ENCODE data around the gene IFNA14.
"Not testable (repeated sequence)": the region's sequence is repeated elsewhere in the genome, so short reads cannot be mapped to it uniquely, and the experiment has no call there.

Gene IFNA14

DNA sequence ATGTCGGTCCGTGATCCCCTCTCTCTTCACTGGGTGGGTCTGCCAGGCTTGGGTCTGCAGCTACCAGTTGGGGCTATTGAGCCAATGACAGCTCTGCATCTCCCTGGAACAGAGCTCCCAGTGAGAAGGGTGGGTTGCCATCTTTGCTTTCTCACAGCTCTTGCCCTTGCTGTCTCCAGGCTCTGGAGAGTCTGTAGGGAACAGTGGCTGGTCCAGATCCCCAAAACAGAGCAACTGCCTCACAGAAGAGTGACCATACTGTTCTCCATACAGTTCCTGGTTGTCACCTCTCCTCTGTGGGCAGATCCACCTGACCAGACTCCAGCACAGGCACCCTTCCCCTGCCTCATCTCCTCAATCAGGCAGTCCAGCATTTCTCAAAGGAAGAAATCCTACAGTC lies 6.5 kb downstream of the IFNA14 start:
- TF ChIP-seq GLIS1 (tag by site-specific recombination; IDR thresholded peaks at IDR 0.05), result no peak
- no peak for TF ChIP-seq ZNF19 (tag by site-specific recombination; IDR thresholded peaks at IDR 0.05; ENCODE audit: low read depth)
- TF ChIP-seq HOXC10 (CRISPR knock-in tag; IDR thresholded peaks at IDR 0.05), result no peak
- TF ChIP-seq ZNF837 (tag by site-specific recombination; IDR thresholded peaks at IDR 0.05), result no peak
- TF ChIP-seq ZNF140 (tag by site-specific recombination; IDR thresholded peaks at IDR 0.05), result no peak
- no peak for TF ChIP-seq PRDM10 (tag by site-specific recombination; IDR thresholded peaks at IDR 0.05)
- TF ChIP-seq ZFP41 (tag by site-specific recombination; IDR thresholded peaks at IDR 0.05; ENCODE audit: borderline replicate concordance), result no peak
- no peak for TF ChIP-seq ZBTB21 (tag by site-specific recombination; IDR thresholded peaks at IDR 0.05)
- no peak for TF ChIP-seq ZNF302 (tag by site-specific recombination; IDR thresholded peaks at IDR 0.05; ENCODE audit: low read depth)
- no peak for TF ChIP-seq MYNN (tag by site-specific recombination; IDR thresholded peaks at IDR 0.05; ENCODE audit: borderline replicate concordance)
- no peak for TF ChIP-seq ZNF280C (tag by site-specific recombination; IDR thresholded peaks at IDR 0.05)
- no peak overlapping the region for H3K4me3 ChIP-seq (ENCODE audit: low read depth, low read length)
- CTCF ChIA-PET, result interaction anchor here (1.0 to 1.3 kb wide), 2 partner anchors 19 to 223 kb away, joined by 3 read pairs; no protein-coding TSS in a partner anchor
- no peaks in the 10 kb centered on the region for H3K9me3 ChIP-seq (ENCODE audit: control insufficient read depth, insufficient read depth, low read depth, low read length)
- no peak overlapping the region for H3K27ac ChIP-seq (ENCODE audit: extremely low read depth, low read depth, low read length)
- POLR2A ChIA-PET, result no interaction called here
- no peaks in the 10 kb centered on the region for H3K4me1 ChIP-seq (ENCODE audit: control insufficient read depth, insufficient read depth, low read length)
- H3K36me3 ChIP-seq (ENCODE audit: control insufficient read depth in 2 of 2, insufficient read depth in 1 of 2, low read length in 2 of 2), result no peaks in the 10 kb centered on the region

DNA sequence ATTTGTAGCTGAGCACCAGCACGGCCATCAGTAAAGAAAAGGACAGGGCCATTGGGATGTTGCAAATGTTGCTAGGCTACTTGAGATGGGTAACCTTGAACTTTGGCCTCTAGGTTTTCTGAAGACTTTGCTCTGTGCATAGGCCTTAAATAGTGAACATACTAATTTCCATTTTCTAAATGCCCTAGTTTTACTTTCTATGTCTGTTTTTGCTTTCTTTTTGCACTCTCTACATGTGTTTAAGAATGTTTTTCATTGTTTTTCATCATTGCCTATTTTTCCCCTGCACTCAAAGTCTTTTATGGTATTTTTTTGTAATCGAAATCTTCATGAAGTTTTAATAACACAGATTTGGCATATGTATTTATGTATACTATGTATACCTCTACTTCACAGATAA lies 11.7 kb downstream of the IFNA14 start, which contains the start of gene IFNA17:
Gene IFNA17, minus strand, starts transcription at position 101 of the 400 bp plus-strand sequence. Its CDS starts 49 bp downstream, at position 52.
- Histone ChIP-seq H3K36me3 (ENCODE audit: control insufficient read depth in 2 of 2, insufficient read depth in 1 of 2, low read length in 2 of 2) (no peaks in the 10 kb centered on the region), H3K4me3 (ENCODE audit: low read depth, low read length) (no peak within 1 kb of the TSS), H3K9me3 (ENCODE audit: control insufficient read depth, insufficient read depth, low read depth, low read length) (no peaks in the 10 kb centered on the region), H3K4me1 (ENCODE audit: control insufficient read depth, insufficient read depth, low read length) (no peaks in the 10 kb centered on the region), H3K27ac (ENCODE audit: extremely low read depth, low read depth, low read length) (no peak within 1 kb of the TSS)
- POLR2A ChIA-PET, result no interaction called here
- CTCF ChIA-PET, result interaction anchor here (1.3 kb wide), 1 partner anchor 45 kb away, joined by 6 read pairs; no protein-coding TSS in a partner anchor
- TF ChIP-seq FEZF1 (tag by site-specific recombination; IDR thresholded peaks at IDR 0.05) (no peak), ZNF624 (tag by site-specific recombination; IDR thresholded peaks at IDR 0.05) (no peak), ZNF596 (tag by site-specific recombination; IDR thresholded peaks at IDR 0.05) (no peak), ZNF701 (tag by site-specific recombination; IDR thresholded peaks at IDR 0.05) (no peak), ZNF830 (tag by site-specific recombination; IDR thresholded peaks at IDR 0.05; ENCODE audit: low read depth) (no peak), KLF9 (tag by site-specific recombination; IDR thresholded peaks at IDR 0.05; ENCODE audit: low read depth) (no peak), ZNF600 (tag by site-specific recombination; IDR thresholded peaks at IDR 0.05) (no peak), KLF16 (tag by site-specific recombination; IDR thresholded peaks at IDR 0.05) (no peak), ZNF660 (tag by site-specific recombination; IDR thresholded peaks at IDR 0.05) (no peak), ZNF654 (tag by site-specific recombination; IDR thresholded peaks at IDR 0.05; ENCODE audit: low read depth) (no peak), SP3 (tag by site-specific recombination; IDR thresholded peaks at IDR 0.05) (no peak), ZEB2 (tag by site-specific recombination; IDR thresholded peaks at IDR 0.05) (no peak), GLI4 (tag by site-specific recombination; IDR thresholded peaks at IDR 0.05) (no peak), ZNF488 (tag by site-specific recombination; IDR thresholded peaks at IDR 0.05) (no peak), YY2 (tag by site-specific recombination; IDR thresholded peaks at IDR 0.05) (no peak)

DNA sequence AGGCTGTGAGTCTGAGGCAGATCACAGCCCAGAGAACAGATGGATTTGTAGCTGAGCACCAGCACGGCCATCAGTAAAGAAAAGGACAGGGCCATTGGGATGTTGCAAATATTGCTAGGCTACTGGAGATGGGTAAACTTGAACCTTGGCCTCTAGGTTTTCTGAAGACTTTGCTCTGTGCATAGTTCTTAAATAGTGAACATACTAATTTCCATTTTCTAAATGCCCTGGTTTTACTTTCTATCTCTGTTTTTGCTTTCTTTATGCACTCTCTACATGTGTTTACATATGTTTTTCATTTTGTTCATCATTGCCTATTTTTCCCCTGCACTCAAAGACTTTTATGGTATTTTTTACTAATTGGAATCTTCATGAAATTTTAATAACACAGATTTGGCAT lies 22.6 kb downstream of the IFNA14 start, which contains the start of gene IFNA16:
Gene IFNA16, minus strand, starts transcription at position 101 of the 400 bp plus-strand sequence. Its CDS starts 6 bp downstream, at position 95.
- H3K4me3 ChIP-seq (ENCODE audit: low read depth, low read length); H3K9me3 ChIP-seq (ENCODE audit: control insufficient read depth, insufficient read depth, low read depth, low read length); H3K27ac ChIP-seq (ENCODE audit: extremely low read depth, low read depth, low read length); POLR2A ChIA-PET; H3K4me1 ChIP-seq (ENCODE audit: control insufficient read depth, insufficient read depth, low read length); H3K36me3 ChIP-seq (ENCODE audit: control insufficient read depth in 2 of 2, insufficient read depth in 1 of 2, low read length in 2 of 2): not testable (repeated sequence)
- CTCF ChIA-PET, result interaction anchor here (1.2 to 1.6 kb wide), 2 partner anchors 18 to 217 kb away, joined by 4 to 5 read pairs; no protein-coding TSS in a partner anchor

Measured in HEK293 (cell line).